GM12865 (cell line): ENCODE data around the gene RPUSD4.

ENCODE experiments used
- DNase-seq: peaks from one replicate; pipeline ENCODE4 v3.0.0; 2010; ENCODE audit warnings: low read depth
- H3K4me3 ChIP-seq: 2 replicates; pipeline ENCODE4 v1.5.1; 2011; ENCODE audit warnings: mild to moderate bottlenecking, low read depth, low read length, control low read depth
- TF ChIP-seq, protein P1 (sequence below): IDR thresholded peaks from 2 replicates; pipeline ENCODE4 v1.5.1; 2011; ENCODE audit warnings: low read length, control low read depth, low read depth, inconsistent platforms; ENCODE audit not compliant: insufficient read depth; ENCODE audit errors: missing control alignments

RPUSD4 gene

DNA sequence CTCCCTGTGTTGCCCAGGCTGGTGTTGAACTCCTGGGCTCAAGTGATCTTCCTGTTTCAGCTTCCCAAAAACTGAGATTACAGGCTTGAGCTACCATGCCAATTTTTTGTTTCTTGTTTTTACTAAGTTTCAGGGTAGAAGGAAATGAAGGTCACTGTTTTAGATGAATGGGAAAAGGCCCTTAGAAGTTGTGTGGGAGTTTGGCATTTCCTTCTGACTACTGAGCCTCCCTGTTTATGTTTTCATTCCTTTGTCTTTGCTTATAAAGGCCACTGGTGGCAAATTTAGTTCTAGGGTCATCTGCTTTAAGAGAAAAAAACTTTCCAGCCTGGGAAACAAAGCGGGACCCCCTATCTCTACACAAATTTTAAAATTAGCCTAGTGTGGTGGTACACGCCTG lies 35.2 kb upstream of the RPUSD4 start:
- DNase-seq, result no peak
- no peak overlapping the region for H3K4me3 ChIP-seq
- TF ChIP-seq, protein P1, sequence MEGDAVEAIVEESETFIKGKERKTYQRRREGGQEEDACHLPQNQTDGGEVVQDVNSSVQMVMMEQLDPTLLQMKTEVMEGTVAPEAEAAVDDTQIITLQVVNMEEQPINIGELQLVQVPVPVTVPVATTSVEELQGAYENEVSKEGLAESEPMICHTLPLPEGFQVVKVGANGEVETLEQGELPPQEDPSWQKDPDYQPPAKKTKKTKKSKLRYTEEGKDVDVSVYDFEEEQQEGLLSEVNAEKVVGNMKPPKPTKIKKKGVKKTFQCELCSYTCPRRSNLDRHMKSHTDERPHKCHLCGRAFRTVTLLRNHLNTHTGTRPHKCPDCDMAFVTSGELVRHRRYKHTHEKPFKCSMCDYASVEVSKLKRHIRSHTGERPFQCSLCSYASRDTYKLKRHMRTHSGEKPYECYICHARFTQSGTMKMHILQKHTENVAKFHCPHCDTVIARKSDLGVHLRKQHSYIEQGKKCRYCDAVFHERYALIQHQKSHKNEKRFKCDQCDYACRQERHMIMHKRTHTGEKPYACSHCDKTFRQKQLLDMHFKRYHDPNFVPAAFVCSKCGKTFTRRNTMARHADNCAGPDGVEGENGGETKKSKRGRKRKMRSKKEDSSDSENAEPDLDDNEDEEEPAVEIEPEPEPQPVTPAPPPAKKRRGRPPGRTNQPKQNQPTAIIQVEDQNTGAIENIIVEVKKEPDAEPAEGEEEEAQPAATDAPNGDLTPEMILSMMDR, result no peak

GRCh38 chr11:126233391-126233790 lies 21.9 kb upstream of the RPUSD4 start:
- H3K4me3 ChIP-seq, result no peak overlapping the region
- TF ChIP-seq, protein P1, result no peak
- DNase-seq, result no peak

- DNase-seq, result no peak
- TF ChIP-seq, protein P1, result no peak
Observed at GRCh38 chr11:126232683-126233082, 21.2 kb upstream of the RPUSD4 start.

DNA sequence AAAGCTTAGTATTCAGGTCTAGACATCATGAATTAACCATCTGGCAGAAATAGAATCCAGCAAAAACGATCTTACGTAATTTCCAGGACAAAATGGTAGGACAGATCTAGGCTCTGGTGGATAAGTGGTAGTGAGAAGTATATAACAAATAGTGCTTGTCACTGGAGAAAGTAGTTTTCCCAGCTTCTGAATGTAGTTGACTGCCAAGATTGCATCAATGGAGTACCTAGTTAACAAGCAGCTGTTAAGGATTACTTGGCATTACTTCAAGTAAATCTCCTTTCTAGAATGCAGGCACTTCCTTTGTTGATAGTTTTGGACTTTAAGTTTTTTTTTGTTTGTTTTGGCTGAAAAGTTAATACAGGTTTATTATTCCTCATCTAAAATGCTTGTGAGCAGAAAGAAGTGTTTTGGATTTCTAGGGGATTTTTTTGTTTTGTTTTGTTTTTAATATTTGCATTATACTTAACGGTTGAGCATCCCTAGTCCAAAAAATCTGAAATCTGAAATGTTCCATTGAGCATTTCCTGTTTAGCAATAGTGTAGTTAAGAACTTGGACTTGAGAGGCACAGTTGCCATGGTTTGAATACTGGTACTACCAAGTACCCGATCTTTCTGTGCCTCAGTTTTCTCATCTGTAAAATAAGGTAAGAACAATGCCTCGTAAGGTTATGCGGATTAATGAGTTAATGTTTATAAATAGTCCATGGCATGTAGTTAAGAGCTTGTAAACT lies 20.4 kb upstream of the RPUSD4 start:
- TF ChIP-seq, protein P1, result no peak
- DNase-seq, result no peak
- no peak overlapping the region for H3K4me3 ChIP-seq

More at GRCh38 chr11:126232683-126233082, 21.2 kb upstream of the RPUSD4 start:
- no peak overlapping the region for H3K4me3 ChIP-seq

- DNase-seq, result no peak
- no peak overlapping the region for H3K4me3 ChIP-seq
- TF ChIP-seq, protein P1, result no peak
Observed at GRCh38 chr11:126229858-126230540, 18.5 kb upstream of the RPUSD4 start.

- no peak overlapping the region for H3K4me3 ChIP-seq
- DNase-seq, result no peak
- TF ChIP-seq, protein P1, result no peak
Observed at GRCh38 chr11:126226334-126227084, 15.1 kb upstream of the RPUSD4 start.
